ENCODE measurements around the gene SNRPD2. TPM values are rescaled to one million over a fixed set of nuclear protein-coding genes. Genes with fewer than 3 reads are reported as not detected.

SNRPD2 gene
- polyA plus RNA-seq, 1 experiment, result 531 TPM

- CTCF ChIA-PET, result no interaction called here
- POLR2A ChIA-PET, result no interaction called here
- Histone ChIP-seq H3K27me3 (ENCODE audit: control insufficient read depth, insufficient read depth, low read length) (peaks cover 5% of the 10 kb centered on the region), H3K9me3 (ENCODE audit: control insufficient read depth, insufficient read depth, low read length) (peaks cover 9% of the 10 kb centered on the region; the same call in 1 of the 2 replicates), H3K4me3 (ENCODE audit: low read depth, low read length) (peak within 1 kb of the TSS; percentile 60), H3K27ac (ENCODE audit: low read depth, low read length) (no peak within 1 kb of the TSS)
- no peak for TF ChIP-seq CTCF (IDR thresholded peaks at IDR 0.05; ENCODE audit: low read depth, low read length)
- DNase-seq (ENCODE audit: low read depth, low spot score), result no peak
Observed at GRCh38 chr19:45667620-45668341, 24.0 kb downstream of the SNRPD2 start, which contains the start of gene GIPR. Gene GIPR (plus strand): TSS chr19:45668221. CDS start chr19:45669521, 1,300 bp downstream.

- DNase-seq (ENCODE audit: low read depth, low spot score), result no peak
- POLR2A ChIA-PET, result no interaction called here
- no peak for TF ChIP-seq CTCF (IDR thresholded peaks at IDR 0.05; ENCODE audit: low read depth, low read length)
Observed at GRCh38 chr19:45664575-45664974, 27.2 kb downstream of the SNRPD2 start.

GRCh38 chr19:45663800-45664199, 28.0 kb downstream of the SNRPD2 start:
- H3K27me3 ChIP-seq (ENCODE audit: control insufficient read depth, insufficient read depth, low read length), result peaks cover 7% of the 10 kb centered on the region
- no peak for TF ChIP-seq CTCF (IDR thresholded peaks at IDR 0.05; ENCODE audit: low read depth, low read length)
- no peak overlapping the region for H3K27ac ChIP-seq (ENCODE audit: low read depth, low read length)
- ChIA-PET POLR2A (no interaction called here), CTCF (no interaction called here)
- DNase-seq (ENCODE audit: low read depth, low spot score), result no peak
- H3K9me3 ChIP-seq (ENCODE audit: control insufficient read depth, insufficient read depth, low read length), result no peaks in the 10 kb centered on the region
- H3K4me3 ChIP-seq (ENCODE audit: low read depth, low read length), result no peak overlapping the region

More at GRCh38 chr19:45664575-45664974, 27.2 kb downstream of the SNRPD2 start:
- H3K27ac ChIP-seq (ENCODE audit: low read depth, low read length), result no peak overlapping the region
- H3K4me3 ChIP-seq (ENCODE audit: low read depth, low read length), result no peak overlapping the region
- CTCF ChIA-PET, result no interaction called here
- no peaks in the 10 kb centered on the region; the same call in 1 of the 2 replicates for H3K9me3 ChIP-seq (ENCODE audit: control insufficient read depth, insufficient read depth, low read length)
- peaks cover 7% of the 10 kb centered on the region for H3K27me3 ChIP-seq (ENCODE audit: control insufficient read depth, insufficient read depth, low read length)

GRCh38 chr19:45660636-45661035, 31.1 kb downstream of the SNRPD2 start:
- ChIA-PET CTCF (interaction anchor here (0.6 kb wide), 2 partner anchors 17 to 221 kb away, joined by 3 to 4 read pairs; no protein-coding TSS in a partner anchor), POLR2A (no interaction called here)
- no peaks in the 10 kb centered on the region for H3K9me3 ChIP-seq (ENCODE audit: control insufficient read depth, insufficient read depth, low read length)
- H3K27ac ChIP-seq (ENCODE audit: low read depth, low read length), result no peak overlapping the region
- peaks cover 7% of the 10 kb centered on the region for H3K27me3 ChIP-seq (ENCODE audit: control insufficient read depth, insufficient read depth, low read length)
- no peak for TF ChIP-seq CTCF (IDR thresholded peaks at IDR 0.05; ENCODE audit: low read depth, low read length)
- H3K4me3 ChIP-seq (ENCODE audit: low read depth, low read length), result no peak overlapping the region
- no peak for DNase-seq (ENCODE audit: low read depth, low spot score)

- Histone ChIP-seq H3K27me3 (ENCODE audit: control insufficient read depth, insufficient read depth, low read length) (peaks cover 4% of the 10 kb centered on the region), H3K9me3 (ENCODE audit: control insufficient read depth, insufficient read depth, low read length) (no peaks in the 10 kb centered on the region), H3K27ac (ENCODE audit: low read depth, low read length) (no peak overlapping the region), H3K4me3 (ENCODE audit: low read depth, low read length) (no peak overlapping the region)
- DNase-seq (ENCODE audit: low read depth, low spot score), result no peak
- ChIA-PET POLR2A (no interaction called here), CTCF (interaction anchor here (0.5 kb wide), 1 partner anchor 65 kb away, joined by 7 read pairs; no protein-coding TSS in a partner anchor)
- TF ChIP-seq CTCF (IDR thresholded peaks at IDR 0.05; ENCODE audit: low read depth, low read length), result no peak
Observed at GRCh38 chr19:45659096-45659729, 32.5 kb downstream of the SNRPD2 start.
